Parathyroid adenoma (tissue), 2 donors: Measurements from ENCODE around the gene ASAP3.

ENCODE experiments used
- H2AFZ ChIP-seq: fragments of 300-600 bp; sonication (generic); one replicate; pipeline ENCODE4 v1.7.0; 2017; ENCODE audit warnings: antibody characterized with exemption, mild to moderate bottlenecking
- H3K27ac ChIP-seq: fragments of 300-600 bp; sonication (generic); one replicate; pipeline ENCODE4 v1.7.0; 2017
- H3K27me3 ChIP-seq: fragments of 300-600 bp; sonication (generic); one replicate; pipeline ENCODE4 v1.7.0; 2017; ENCODE audit warnings: low read length; ENCODE audit not compliant: control insufficient read depth, insufficient read depth
- H3K36me3 ChIP-seq: fragments of 300-600 bp; sonication (generic); one replicate; pipeline ENCODE4 v1.7.0; 2017; ENCODE audit warnings: low read length; ENCODE audit not compliant: control insufficient read depth, insufficient read depth
- H3K4me1 ChIP-seq: fragments of 300-600 bp; sonication (generic); one replicate; pipeline ENCODE4 v1.7.0; 2017; ENCODE audit warnings: control low read depth
- H3K4me2 ChIP-seq: fragments of 300-600 bp; sonication (generic); one replicate; pipeline ENCODE4 v1.7.0; 2017; ENCODE audit warnings: low read length
- H3K4me3 ChIP-seq: fragments of 300-600 bp; sonication (generic); one replicate; pipeline ENCODE4 v1.7.0; 2017; ENCODE audit warnings: low read depth, low read length
- H3K79me2 ChIP-seq: fragments of 300-600 bp; sonication (generic); one replicate; pipeline ENCODE4 v1.7.0; 2017; ENCODE audit warnings: control low read depth
- H3K9ac ChIP-seq: fragments of 300-600 bp; sonication (generic); one replicate; pipeline ENCODE4 v1.7.0; 2017; ENCODE audit warnings: mild to moderate bottlenecking
- H3K9me3 ChIP-seq: fragments of 300-600 bp; sonication (generic); one replicate; pipeline ENCODE4 v1.7.0; 2017; ENCODE audit warnings: low read length; ENCODE audit not compliant: control insufficient read depth
- CTCF ChIP-seq: fragments of 300-600 bp; sonication (generic); IDR thresholded peaks from one replicate; pipeline ENCODE4 v1.7.0; 2017; ENCODE audit warnings: antibody characterized with exemption, mild to moderate bottlenecking
- donor health status: primary hyperparathyroidism.

Gene ASAP3

GRCh38 chr1:23405946-23406345 is 78.0 kb downstream of the ASAP3 start:
- no peaks in the 10 kb centered on the region for H3K27me3 ChIP-seq
- TF ChIP-seq CTCF: no peak
- no peaks in the 10 kb centered on the region for H3K79me2 ChIP-seq
- no peak overlapping the region for H3K9ac ChIP-seq
- no peak overlapping the region for H2AFZ ChIP-seq
- H3K4me2 ChIP-seq: no peak overlapping the region
- no peaks in the 10 kb centered on the region for H3K9me3 ChIP-seq
- H3K27ac ChIP-seq: no peak overlapping the region
- no peaks in the 10 kb centered on the region for H3K36me3 ChIP-seq
- peaks cover 7% of the 10 kb centered on the region for H3K4me1 ChIP-seq
- H3K4me3 ChIP-seq: no peak overlapping the region

GRCh38 chr1:23403735-23404486 is 80.1 kb downstream of the ASAP3 start:
- Histone ChIP-seq H3K27me3 (no peaks in the 10 kb centered on the region), H3K36me3 (no peaks in the 10 kb centered on the region), H2AFZ (peak overlapping the region; percentile 60), H3K9ac (no peak overlapping the region), H3K9me3 (no peaks in the 10 kb centered on the region), H3K27ac (peak overlapping the region; percentile 45), H3K4me2 (peak overlapping the region; percentile 45), H3K79me2 (no peaks in the 10 kb centered on the region), H3K4me3 (no peak overlapping the region), H3K4me1 (peaks cover 7% of the 10 kb centered on the region)
- peak; percentile 86 for TF ChIP-seq CTCF

- Histone ChIP-seq H3K4me3 (no peak overlapping the region), H3K9ac (no peak overlapping the region), H3K79me2 (no peaks in the 10 kb centered on the region), H3K36me3 (no peaks in the 10 kb centered on the region), H3K27me3 (no peaks in the 10 kb centered on the region), H3K9me3 (no peaks in the 10 kb centered on the region), H3K4me1 (peaks cover 7% of the 10 kb centered on the region), H3K27ac (peak overlapping the region; percentile 45), H2AFZ (no peak overlapping the region), H3K4me2 (peak overlapping the region; percentile 45)
- TF ChIP-seq CTCF: no peak
Measured at GRCh38 chr1:23403355-23403734, 80.6 kb downstream of the ASAP3 start.

GRCh38 chr1:23403038-23403336 is 81.0 kb downstream of the ASAP3 start:
- no peaks in the 10 kb centered on the region for H3K36me3 ChIP-seq
- H3K9ac ChIP-seq: no peak overlapping the region
- H3K4me1 ChIP-seq: peaks cover 7% of the 10 kb centered on the region
- H3K4me3 ChIP-seq: no peak overlapping the region
- no peak overlapping the region for H2AFZ ChIP-seq
- no peak overlapping the region for H3K4me2 ChIP-seq
- no peak for TF ChIP-seq CTCF
- peak overlapping the region; percentile 45 for H3K27ac ChIP-seq
- H3K79me2 ChIP-seq: no peaks in the 10 kb centered on the region
- H3K9me3 ChIP-seq: no peaks in the 10 kb centered on the region
- H3K27me3 ChIP-seq: no peaks in the 10 kb centered on the region
